Activated B cell treated with CpG ODN at 0.5 μM for 24 hours (primary cell): Measurements from ENCODE around the gene CD96. TPM values are rescaled to one million over a fixed set of nuclear protein-coding genes. Genes with fewer than 3 reads are reported as not detected.

Experiments
- ATAC-seq: fragments of 200-7000 bp; cut with Tn5 transposase; one replicate; pipeline ENCODE4 v1.10.0; 2021; ENCODE audit warnings: low read depth, mild to moderate bottlenecking, moderate library complexity
- CTCF ChIA-PET: fragments of 350-600 bp; sonication (Branson Sonifier 250); formaldehyde crosslinking; loops from one replicate; lab custom pipeline; 2021; ENCODE audit warnings: antibody characterized with exemption; lab: Charles Lee
- POLR2A ChIA-PET: fragments of 350-600 bp; sonication (Branson Sonifier 250); formaldehyde crosslinking; loops from one replicate; lab custom pipeline; 2021; ENCODE audit warnings: antibody characterized with exemption; lab: Charles Lee
- DNase-seq: peaks from one replicate; pipeline ENCODE4 v3.0.0; 2022
- H3K27ac Mint-ChIP-seq: one replicate; pipeline ENCODE4 v1.8.0; 2020; ENCODE audit warnings: mixed read lengths
- H3K27me3 Mint-ChIP-seq: one replicate; pipeline ENCODE4 v1.8.0; 2021; ENCODE audit warnings: mixed read lengths
- H3K36me3 Mint-ChIP-seq: one replicate; pipeline ENCODE4 v1.8.0; 2021; ENCODE audit warnings: low read depth, mixed read lengths
- H3K4me1 Mint-ChIP-seq: one replicate; pipeline ENCODE4 v1.8.0; 2021; ENCODE audit warnings: mixed read lengths
- H3K4me3 Mint-ChIP-seq: one replicate; pipeline ENCODE4 v1.8.0; 2020; ENCODE audit warnings: mild to moderate bottlenecking, mixed read lengths
- H3K9me3 Mint-ChIP-seq: one replicate; pipeline ENCODE4 v1.8.0; 2020; ENCODE audit warnings: mixed read lengths
- intact Hi-C: fragments of 100-400 bp; cut with micrococcal nuclease; formaldehyde crosslinking; loops from one replicate; pipeline ENCODE4 v1.15.1; 2024
- total RNA-seq: library from RNA; stranded (reverse); gene quantifications from 2 replicates; pipeline ENCODE4 v1.2.3, GENCODE V29; 2022
- TF ChIP-seq, protein P1 (sequence below): fragments of 200-600 bp; IDR thresholded peaks from one replicate; pipeline ENCODE4 v1.8.0; 2022; ENCODE audit warnings: antibody characterized with exemption, mild to moderate bottlenecking

CD96 gene
- total RNA-seq, 1 donor from 2014 or later = 34.3 TPM

GRCh38 chr3:111577113-111577512 is 35.1 kb downstream of the CD96 start:
- H3K4me1 Mint-ChIP-seq = peaks cover 33% of the 10 kb centered on the region

GRCh38 chr3:111577798-111578685 is 36.0 kb downstream of the CD96 start:
- TF ChIP-seq, protein P1, sequence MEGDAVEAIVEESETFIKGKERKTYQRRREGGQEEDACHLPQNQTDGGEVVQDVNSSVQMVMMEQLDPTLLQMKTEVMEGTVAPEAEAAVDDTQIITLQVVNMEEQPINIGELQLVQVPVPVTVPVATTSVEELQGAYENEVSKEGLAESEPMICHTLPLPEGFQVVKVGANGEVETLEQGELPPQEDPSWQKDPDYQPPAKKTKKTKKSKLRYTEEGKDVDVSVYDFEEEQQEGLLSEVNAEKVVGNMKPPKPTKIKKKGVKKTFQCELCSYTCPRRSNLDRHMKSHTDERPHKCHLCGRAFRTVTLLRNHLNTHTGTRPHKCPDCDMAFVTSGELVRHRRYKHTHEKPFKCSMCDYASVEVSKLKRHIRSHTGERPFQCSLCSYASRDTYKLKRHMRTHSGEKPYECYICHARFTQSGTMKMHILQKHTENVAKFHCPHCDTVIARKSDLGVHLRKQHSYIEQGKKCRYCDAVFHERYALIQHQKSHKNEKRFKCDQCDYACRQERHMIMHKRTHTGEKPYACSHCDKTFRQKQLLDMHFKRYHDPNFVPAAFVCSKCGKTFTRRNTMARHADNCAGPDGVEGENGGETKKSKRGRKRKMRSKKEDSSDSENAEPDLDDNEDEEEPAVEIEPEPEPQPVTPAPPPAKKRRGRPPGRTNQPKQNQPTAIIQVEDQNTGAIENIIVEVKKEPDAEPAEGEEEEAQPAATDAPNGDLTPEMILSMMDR = no peak
- DNase-seq (no peak), ATAC-seq (peak; percentile 93)
- Mint-ChIP-seq H3K4me1 (peaks cover 33% of the 10 kb centered on the region), H3K9me3 (no peaks in the 10 kb centered on the region), H3K27me3 (no peaks in the 10 kb centered on the region), H3K36me3 (peaks cover 17% of the 10 kb centered on the region), H3K4me3 (no peak overlapping the region), H3K27ac (peak overlapping the region; percentile 64)
- intact Hi-C loops = loop anchor here (1.0 to 10.0 kb wide), 8 partner anchors 16 to 435 kb away; no protein-coding TSS in a partner anchor
- ChIA-PET POLR2A (interaction anchor here (0.6 to 1.7 kb wide), 8 partner anchors 12 to 402 kb away, joined by 3 to 19 read pairs (median 4); no protein-coding TSS in a partner anchor), CTCF (interaction anchor here (0.6 to 4.1 kb wide), 21 partner anchors 12 to 435 kb away, joined by 3 to 72 read pairs (median 6); partner anchors contain the start of genes CD96 and ZBED2)

More at GRCh38 chr3:111577113-111577512, 35.1 kb downstream of the CD96 start:
- Mint-ChIP-seq H3K36me3 (peaks cover 15% of the 10 kb centered on the region), H3K27me3 (no peaks in the 10 kb centered on the region), H3K4me3 (no peak overlapping the region), H3K27ac (no peak overlapping the region), H3K9me3 (no peaks in the 10 kb centered on the region)
- CTCF ChIA-PET = interaction anchor here (1.0 to 4.1 kb wide), 10 partner anchors 13 to 412 kb away, joined by 3 to 72 read pairs (median 18); no protein-coding TSS in a partner anchor
- TF ChIP-seq, protein P1 = no peak
- DNase-seq = no peak
- ATAC-seq = no peak
- POLR2A ChIA-PET = interaction anchor here (0.8 to 1.7 kb wide), 3 partner anchors 39 to 91 kb away, joined by 3 to 19 read pairs (median 8); no protein-coding TSS in a partner anchor
- intact Hi-C loops = loop anchor here (1.0 to 10.0 kb wide), 3 partner anchors 114 to 288 kb away; no protein-coding TSS in a partner anchor

DNA sequence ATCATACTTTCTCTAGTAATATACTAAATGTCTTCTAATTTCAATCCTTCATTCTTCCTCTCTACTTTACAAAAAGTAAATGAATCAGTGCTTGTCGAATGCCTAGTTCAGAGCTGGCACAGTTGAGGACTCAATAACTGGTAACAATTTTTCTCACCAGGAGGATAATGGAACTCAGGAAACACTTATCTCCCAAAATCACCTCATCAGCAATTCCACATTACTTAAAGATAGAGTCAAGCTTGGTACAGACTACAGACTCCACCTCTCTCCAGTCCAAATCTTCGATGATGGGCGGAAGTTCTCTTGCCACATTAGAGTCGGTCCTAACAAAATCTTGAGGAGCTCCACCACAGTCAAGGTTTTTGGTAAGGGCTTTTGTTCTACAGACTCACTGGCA is 36.9 kb downstream of the CD96 start:
- ChIA-PET CTCF (interaction anchor here (1.1 to 4.1 kb wide), 15 partner anchors 12 to 435 kb away, joined by 3 to 72 read pairs (median 8); partner anchors contain the start of gene ZBED2), POLR2A (interaction anchor here (1.2 to 1.7 kb wide), 4 partner anchors 11 to 37 kb away, joined by 3 to 19 read pairs (median 4); no protein-coding TSS in a partner anchor)
- intact Hi-C loops = loop anchor here (1.0 to 10.0 kb wide), 6 partner anchors 15 to 434 kb away; no protein-coding TSS in a partner anchor
- H3K4me1 Mint-ChIP-seq = peaks cover 36% of the 10 kb centered on the region
- H3K4me3 Mint-ChIP-seq = no peak overlapping the region
- ATAC-seq (no peak), DNase-seq (no peak)
- H3K27me3 Mint-ChIP-seq = no peaks in the 10 kb centered on the region
- no peak overlapping the region for H3K27ac Mint-ChIP-seq
- no peaks in the 10 kb centered on the region for H3K9me3 Mint-ChIP-seq
- H3K36me3 Mint-ChIP-seq = peaks cover 19% of the 10 kb centered on the region
- TF ChIP-seq, protein P1 = no peak

DNA sequence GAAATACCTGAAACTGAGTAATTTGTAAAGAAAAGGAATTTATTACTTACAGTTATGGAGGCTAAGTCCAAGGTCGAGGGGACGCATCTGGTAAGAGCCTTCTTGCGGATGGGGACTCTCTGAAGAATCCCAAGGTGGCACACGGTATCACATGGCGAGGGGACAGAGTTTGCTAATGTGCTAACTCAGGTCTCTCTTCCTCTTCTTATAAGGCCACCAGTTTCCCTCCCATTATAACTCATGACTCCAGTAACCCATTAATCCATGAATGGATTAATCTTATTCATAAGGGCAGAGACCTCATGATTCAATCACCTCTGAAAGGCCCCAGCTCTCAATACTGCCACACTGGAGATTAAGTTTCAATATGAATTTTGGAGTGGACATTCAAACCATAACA is 37.5 kb downstream of the CD96 start:
- peaks cover 25% of the 10 kb centered on the region for H3K36me3 Mint-ChIP-seq
- ATAC-seq (no peak), DNase-seq (no peak)
- H3K9me3 Mint-ChIP-seq = no peaks in the 10 kb centered on the region
- ChIA-PET CTCF (interaction anchor here (1.7 to 4.1 kb wide), 6 partner anchors 15 to 434 kb away, joined by 8 to 72 read pairs (median 24); partner anchors contain the start of gene ZBED2), POLR2A (interaction anchor here (1.6 kb wide), 3 partner anchors 11 to 37 kb away, joined by 3 to 4 read pairs (median 4); no protein-coding TSS in a partner anchor)
- intact Hi-C loops = loop anchor here (10.0 kb wide), 1 partner anchor 285 kb away; no protein-coding TSS in a partner anchor
- H3K4me3 Mint-ChIP-seq = no peak overlapping the region
- H3K27me3 Mint-ChIP-seq = no peaks in the 10 kb centered on the region
- H3K27ac Mint-ChIP-seq = peak overlapping the region; percentile 57
- peaks cover 36% of the 10 kb centered on the region for H3K4me1 Mint-ChIP-seq
- TF ChIP-seq, protein P1 = no peak
